Peyer's patch (tissue), 4 donors: ENCODE results near the gene CSNK2B. TPM values are rescaled to one million over a fixed set of nuclear protein-coding genes. Genes with fewer than 3 reads are reported as not detected.

Source experiments
- DNase-seq, 3 donors: peaks; one replicate each; pipeline ENCODE4 v3.0.0-alpha.2; 2017 to 2019
- H3K27ac ChIP-seq, 4 donors: fragments of 200-600 bp; sonication (generic); one replicate each; pipeline ENCODE4 v1.5.1; 2016 to 2019
- H3K27me3 ChIP-seq, 2 donors: fragments of 200-600 bp; sonication (generic); one replicate each; pipeline ENCODE4 v1.5.1; 2019
- H3K36me3 ChIP-seq, 3 donors: fragments of 200-600 bp; sonication (generic); one replicate each; pipeline ENCODE4 v1.5.1; 2016 to 2019
- H3K4me1 ChIP-seq, 4 donors: fragments of 200-600 bp; sonication (generic); one replicate each; pipeline ENCODE4 v1.5.1; 2016 to 2019
- H3K4me3 ChIP-seq, 4 donors: fragments of 200-600 bp; sonication (generic); 1 replicate in 3 of 4; 2 replicates in 1 of 4; pipeline ENCODE4 v1.5.1; 2016 to 2019; ENCODE audit warnings: mild to moderate bottlenecking in 1 of 4
- H3K9me3 ChIP-seq, 4 donors: fragments of 200-600 bp; sonication (generic); one replicate each; pipeline ENCODE4 v1.5.1; 2016 to 2019; ENCODE audit warnings: mild to moderate bottlenecking in 1 of 4
- CTCF ChIP-seq, 6 experiments: fragments of 450-650 bp in 4 of 6; fragments of 200-600 bp in 2 of 6; sonication (generic) in 1 of 6; IDR thresholded peaks; one replicate each; pipeline ENCODE4 v1.5.1; 2017 to 2019; ENCODE audit warnings: antibody characterized with exemption in 6 of 6, mild to moderate bottlenecking in 3 of 6, moderate library complexity in 1 of 6
- POLR2A ChIP-seq, 2 donors: fragments of 450-650 bp; IDR thresholded peaks; one replicate each; pipeline ENCODE4 v1.5.1; 2017; ENCODE audit warnings: antibody characterized with exemption in 2 of 2, mild to moderate bottlenecking in 2 of 2, moderate library complexity in 2 of 2
- total RNA-seq, 4 donors: library from RNA; depleted of rRNA; stranded (reverse); fragments of >200 nt; gene quantifications; one replicate each; pipeline ENCODE4 v1.1.0, GENCODE V29; 2016

The CSNK2B gene
- total RNA-seq, 4 donors from 2014 or later = 209 to 243 (median 227) TPM

- Histone ChIP-seq H3K9me3 (no peaks in the 10 kb centered on the region), H3K27ac (peak overlapping the region; percentile 92 to 99 (median 95)), H3K4me1 (peaks cover 9 to 61% (median 18%) of the 10 kb centered on the region in 4 donors), H3K4me3 (peak overlapping the region; percentile 68 to 95 (median 79)), H3K27me3 (no peaks in the 10 kb centered on the region), H3K36me3 (peaks cover 0 to 23% (median 0%) of the 10 kb centered on the region in 3 donors)
- no peak for DNase-seq
- TF ChIP-seq POLR2A (IDR thresholded peaks at IDR 0.05) (no peak), CTCF (IDR thresholded peaks at IDR 0.05) (no peak)
These were observed 2.5 kb upstream of the CSNK2B start for GRCh38 chr6:31663126-31663960.

- peaks cover 0 to 31% (median 0%) of the 10 kb centered on the region in 3 donors for H3K36me3 ChIP-seq
- H3K27ac ChIP-seq = peak overlapping the region; percentile 92 to 99 (median 95)
- H3K4me1 ChIP-seq = peaks cover 4 to 53% (median 10%) of the 10 kb centered on the region in 4 donors
- peak in 1 of 3 donors; percentile 61 for DNase-seq
- H3K27me3 ChIP-seq = no peaks in the 10 kb centered on the region
- no peak for TF ChIP-seq POLR2A (IDR thresholded peaks at IDR 0.05)
- no peaks in the 10 kb centered on the region for H3K9me3 ChIP-seq
- peak overlapping the region; percentile 68 to 95 (median 79) for H3K4me3 ChIP-seq
These were observed 1.7 kb upstream of the CSNK2B start for GRCh38 chr6:31663961-31664789.

GRCh38 chr6:31664790-31665500, 935 bp upstream of the CSNK2B start, which contains the start of gene GPANK1:
TSS of gene GPANK1 (minus strand) at chr6:31664997. CDS start at chr6:31664478, 519 bp downstream.
- peaks cover 0 to 38% (median 0%) of the 10 kb centered on the region in 3 donors for H3K36me3 ChIP-seq
- peaks cover 2 to 46% (median 5%) of the 10 kb centered on the region in 4 donors for H3K4me1 ChIP-seq
- H3K27me3 ChIP-seq = no peaks in the 10 kb centered on the region

GRCh38 chr6:31666337-31666965, 571 bp downstream of the CSNK2B start:
- no peaks in the 10 kb centered on the region for H3K9me3 ChIP-seq
- TF ChIP-seq CTCF (IDR thresholded peaks at IDR 0.05) = no peak
- TF ChIP-seq POLR2A (IDR thresholded peaks at IDR 0.05) = no peak
- peak overlapping the region; percentile 68 to 95 (median 79) for H3K4me3 ChIP-seq
- H3K27me3 ChIP-seq = no peaks in the 10 kb centered on the region
- peaks cover 0 to 53% (median 0%) of the 10 kb centered on the region in 3 donors for H3K36me3 ChIP-seq
- peaks cover 2 to 39% (median 5%) of the 10 kb centered on the region in 4 donors for H3K4me1 ChIP-seq
- peak overlapping the region; percentile 92 to 99 (median 95) for H3K27ac ChIP-seq
- DNase-seq = no peak

More at GRCh38 chr6:31664790-31665500, 935 bp upstream of the CSNK2B start, which contains the start of gene GPANK1:
- Histone ChIP-seq H3K4me3 (peak within 1 kb of the TSS; percentile 68 to 95 (median 79)), H3K27ac (peak within 1 kb of the TSS; percentile 92 to 99 (median 95)), H3K9me3 (no peaks in the 10 kb centered on the region)
- peak; percentile 89 to 97 (median 94) for DNase-seq
- no peak for TF ChIP-seq CTCF (IDR thresholded peaks at IDR 0.05)
- TF ChIP-seq POLR2A (IDR thresholded peaks at IDR 0.05) = peak; percentile 62 to 81

GRCh38 chr6:31669676-31670075, 3.8 kb downstream of the CSNK2B start, which contains the start of gene LY6G5B:
TSS of gene LY6G5B (plus strand) at chr6:31669976. CDS start at chr6:31670951, 975 bp downstream.
- TF ChIP-seq POLR2A (IDR thresholded peaks at IDR 0.05) (no peak), CTCF (IDR thresholded peaks at IDR 0.05) (no peak)
- H3K9me3 ChIP-seq = no peaks in the 10 kb centered on the region
- no peaks in the 10 kb centered on the region for H3K27me3 ChIP-seq
- H3K36me3 ChIP-seq = peaks cover 0 to 66% (median 0%) of the 10 kb centered on the region in 3 donors
- H3K27ac ChIP-seq = no peak within 1 kb of the TSS
- H3K4me3 ChIP-seq = no peak within 1 kb of the TSS
- H3K4me1 ChIP-seq = peaks cover 0 to 12% (median 0%) of the 10 kb centered on the region in 4 donors
- no peak for DNase-seq
